ENCODE results near the gene SLC26A6. TPM values are rescaled to one million over a fixed set of nuclear protein-coding genes. Genes with fewer than 3 reads are reported as not detected.
A peak's percentile ranks its signal among the peaks of the same experiment; 100 is the strongest.

Gene SLC26A6
- total RNA-seq, 1 experiment from 2014 or later = 36.3 TPM

DNA sequence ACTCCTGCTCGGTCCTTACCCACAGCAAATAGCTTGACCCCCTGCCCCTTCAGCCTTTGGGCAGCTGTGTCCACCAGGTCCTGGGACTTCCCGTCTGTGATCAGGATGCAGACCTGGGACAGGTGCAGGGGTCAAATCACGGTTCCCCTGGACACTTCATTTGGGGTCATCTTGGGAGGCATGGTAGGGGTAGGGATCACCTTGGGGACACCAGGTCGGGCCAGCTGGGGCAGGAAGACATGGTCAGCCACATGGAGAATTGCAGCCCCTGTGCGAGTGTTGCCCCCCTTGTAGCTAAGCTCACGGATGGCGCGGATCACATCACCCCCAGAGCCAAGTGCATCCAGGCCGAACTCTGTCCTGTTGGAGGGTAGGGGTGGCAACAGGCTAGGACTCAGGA lies 41.9 kb downstream of the SLC26A6 start:
- no peak overlapping the region for H3K4me3 ChIP-seq (ENCODE audit: low read depth in 2 of 2, low read length in 2 of 2)
- intact Hi-C loops (cut with micrococcal nuclease; ENCODE audit: unreplicated experiment) (no loop called here), in situ Hi-C loops (cut with HindIII; ENCODE audit: low pct_unique_long_range_greater_than_20kb, low sequenced_read_pairs) (no loop called here)
- ChIA-PET CTCF (no interaction called here), POLR2A (interaction anchor here (0.7 kb wide), 1 partner anchor 15 kb away, joined by 7 read pairs; no protein-coding TSS in a partner anchor)
- H3K36me3 ChIP-seq (ENCODE audit: control insufficient read depth, insufficient read depth, low read length) = no peaks in the 10 kb centered on the region
- H3K27ac ChIP-seq (ENCODE audit: low read length) = no peak overlapping the region
- H3K27me3 ChIP-seq (ENCODE audit: control insufficient read depth, insufficient read depth, low read length) = no peaks in the 10 kb centered on the region
- H3K4me1 ChIP-seq (ENCODE audit: control insufficient read depth, insufficient read depth, low read length) = peaks cover 24% of the 10 kb centered on the region
- TF ChIP-seq SIN3A (IDR thresholded peaks at IDR 0.05; ENCODE audit: borderline replicate concordance, insufficient read depth, low read depth, low read length) (no peak), TCF7L2 (IDR thresholded peaks at IDR 0.05; ENCODE audit: low read depth, low read length) (no peak), POLR2AphosphoS5 (IDR thresholded peaks at IDR 0.05; ENCODE audit: low read depth, low read length) (no peak)
- TF ChIP-seq, protein P1, sequence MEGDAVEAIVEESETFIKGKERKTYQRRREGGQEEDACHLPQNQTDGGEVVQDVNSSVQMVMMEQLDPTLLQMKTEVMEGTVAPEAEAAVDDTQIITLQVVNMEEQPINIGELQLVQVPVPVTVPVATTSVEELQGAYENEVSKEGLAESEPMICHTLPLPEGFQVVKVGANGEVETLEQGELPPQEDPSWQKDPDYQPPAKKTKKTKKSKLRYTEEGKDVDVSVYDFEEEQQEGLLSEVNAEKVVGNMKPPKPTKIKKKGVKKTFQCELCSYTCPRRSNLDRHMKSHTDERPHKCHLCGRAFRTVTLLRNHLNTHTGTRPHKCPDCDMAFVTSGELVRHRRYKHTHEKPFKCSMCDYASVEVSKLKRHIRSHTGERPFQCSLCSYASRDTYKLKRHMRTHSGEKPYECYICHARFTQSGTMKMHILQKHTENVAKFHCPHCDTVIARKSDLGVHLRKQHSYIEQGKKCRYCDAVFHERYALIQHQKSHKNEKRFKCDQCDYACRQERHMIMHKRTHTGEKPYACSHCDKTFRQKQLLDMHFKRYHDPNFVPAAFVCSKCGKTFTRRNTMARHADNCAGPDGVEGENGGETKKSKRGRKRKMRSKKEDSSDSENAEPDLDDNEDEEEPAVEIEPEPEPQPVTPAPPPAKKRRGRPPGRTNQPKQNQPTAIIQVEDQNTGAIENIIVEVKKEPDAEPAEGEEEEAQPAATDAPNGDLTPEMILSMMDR (IDR thresholded peaks at IDR 0.05) = no peak
- TF ChIP-seq, protein P2, sequence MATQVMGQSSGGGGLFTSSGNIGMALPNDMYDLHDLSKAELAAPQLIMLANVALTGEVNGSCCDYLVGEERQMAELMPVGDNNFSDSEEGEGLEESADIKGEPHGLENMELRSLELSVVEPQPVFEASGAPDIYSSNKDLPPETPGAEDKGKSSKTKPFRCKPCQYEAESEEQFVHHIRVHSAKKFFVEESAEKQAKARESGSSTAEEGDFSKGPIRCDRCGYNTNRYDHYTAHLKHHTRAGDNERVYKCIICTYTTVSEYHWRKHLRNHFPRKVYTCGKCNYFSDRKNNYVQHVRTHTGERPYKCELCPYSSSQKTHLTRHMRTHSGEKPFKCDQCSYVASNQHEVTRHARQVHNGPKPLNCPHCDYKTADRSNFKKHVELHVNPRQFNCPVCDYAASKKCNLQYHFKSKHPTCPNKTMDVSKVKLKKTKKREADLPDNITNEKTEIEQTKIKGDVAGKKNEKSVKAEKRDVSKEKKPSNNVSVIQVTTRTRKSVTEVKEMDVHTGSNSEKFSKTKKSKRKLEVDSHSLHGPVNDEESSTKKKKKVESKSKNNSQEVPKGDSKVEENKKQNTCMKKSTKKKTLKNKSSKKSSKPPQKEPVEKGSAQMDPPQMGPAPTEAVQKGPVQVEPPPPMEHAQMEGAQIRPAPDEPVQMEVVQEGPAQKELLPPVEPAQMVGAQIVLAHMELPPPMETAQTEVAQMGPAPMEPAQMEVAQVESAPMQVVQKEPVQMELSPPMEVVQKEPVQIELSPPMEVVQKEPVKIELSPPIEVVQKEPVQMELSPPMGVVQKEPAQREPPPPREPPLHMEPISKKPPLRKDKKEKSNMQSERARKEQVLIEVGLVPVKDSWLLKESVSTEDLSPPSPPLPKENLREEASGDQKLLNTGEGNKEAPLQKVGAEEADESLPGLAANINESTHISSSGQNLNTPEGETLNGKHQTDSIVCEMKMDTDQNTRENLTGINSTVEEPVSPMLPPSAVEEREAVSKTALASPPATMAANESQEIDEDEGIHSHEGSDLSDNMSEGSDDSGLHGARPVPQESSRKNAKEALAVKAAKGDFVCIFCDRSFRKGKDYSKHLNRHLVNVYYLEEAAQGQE (IDR thresholded peaks at IDR 0.05; ENCODE audit: insufficient read depth in 1 of 2, low read depth in 2 of 2, low read length in 1 of 2) = no peak
- no peak for ATAC-seq
- no peaks in the 10 kb centered on the region for H3K9me3 ChIP-seq (ENCODE audit: control insufficient read depth, insufficient read depth, low read depth, low read length)
- no peak for DNase-seq (ENCODE audit: low read depth, low spot score)
- no TSS peak for BruUV-seq (replicated peaks)

DNA sequence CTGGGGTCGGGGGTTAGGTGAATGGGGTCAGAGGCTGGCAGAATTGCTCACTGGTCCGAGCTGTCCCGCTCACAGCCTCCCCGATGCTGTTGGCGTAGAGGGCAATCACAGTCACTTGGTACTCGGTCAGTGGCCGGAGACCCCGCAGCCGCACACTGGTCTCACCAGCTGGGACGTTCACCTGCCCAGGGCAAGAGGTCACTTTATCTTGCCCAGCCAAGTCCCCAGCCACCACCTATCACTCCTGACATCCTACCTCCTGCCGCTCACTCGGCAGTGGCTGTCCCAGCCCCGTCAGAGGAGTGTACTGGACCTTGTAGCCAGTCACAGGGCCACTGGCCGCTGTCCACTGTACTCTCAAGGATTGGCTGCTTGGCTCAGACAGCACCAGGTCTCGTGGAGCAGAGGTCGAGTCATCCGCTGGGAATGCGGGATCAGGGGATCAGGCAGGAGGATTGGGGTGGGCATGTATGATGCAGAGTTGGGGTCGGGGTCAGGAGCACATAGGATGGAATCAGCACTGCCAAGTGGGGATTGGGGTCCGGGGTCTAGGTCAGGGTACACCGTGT lies 42.7 kb downstream of the SLC26A6 start:
- POLR2A ChIA-PET = no interaction called here
- intact Hi-C loops (cut with micrococcal nuclease; ENCODE audit: unreplicated experiment) = no loop called here
- no peak for ATAC-seq
- CTCF ChIA-PET = no interaction called here
- Histone ChIP-seq H3K4me1 (ENCODE audit: control insufficient read depth, insufficient read depth, low read length) (peaks cover 17% of the 10 kb centered on the region), H3K27me3 (ENCODE audit: control insufficient read depth, insufficient read depth, low read length) (no peaks in the 10 kb centered on the region), H3K4me3 (ENCODE audit: low read depth in 2 of 2, low read length in 2 of 2) (no peak overlapping the region), H3K36me3 (ENCODE audit: control insufficient read depth, insufficient read depth, low read length) (no peaks in the 10 kb centered on the region), H3K9me3 (ENCODE audit: control insufficient read depth, insufficient read depth, low read depth, low read length) (no peaks in the 10 kb centered on the region), H3K27ac (ENCODE audit: low read length) (no peak overlapping the region)
- in situ Hi-C loops (cut with HindIII; ENCODE audit: low pct_unique_long_range_greater_than_20kb, low sequenced_read_pairs) = no loop called here
- TSS peak; percentile 50 for BruUV-seq (replicated peaks)
- no peak for DNase-seq (ENCODE audit: low read depth, low spot score)
- TF ChIP-seq TCF7L2 (IDR thresholded peaks at IDR 0.05; ENCODE audit: low read depth, low read length) = no peak
- TF ChIP-seq, protein P1 (IDR thresholded peaks at IDR 0.05) = no peak
- TF ChIP-seq POLR2AphosphoS5 (IDR thresholded peaks at IDR 0.05; ENCODE audit: low read depth, low read length) = no peak
- no peak for TF ChIP-seq SIN3A (IDR thresholded peaks at IDR 0.05; ENCODE audit: borderline replicate concordance, insufficient read depth, low read depth, low read length)
- TF ChIP-seq, protein P2 (IDR thresholded peaks at IDR 0.05; ENCODE audit: insufficient read depth in 1 of 2, low read depth in 2 of 2, low read length in 1 of 2) = no peak
